NCI-H187 treated with DMSO at 0.1 percent for 48 hours (cell line): Measurements from ENCODE around the gene SCOC.
A peak's percentile ranks its signal among the peaks of the same experiment; 100 is the strongest.
"Not testable (repeated sequence)": the region's sequence is repeated elsewhere in the genome, so short reads cannot be mapped to it uniquely, and the experiment has no call there.

Experiments used
- DNase-seq: peaks from one replicate; lab custom pipeline; 2025; lab: John Stamatoyannopoulos, UW

SCOC gene

DNA sequence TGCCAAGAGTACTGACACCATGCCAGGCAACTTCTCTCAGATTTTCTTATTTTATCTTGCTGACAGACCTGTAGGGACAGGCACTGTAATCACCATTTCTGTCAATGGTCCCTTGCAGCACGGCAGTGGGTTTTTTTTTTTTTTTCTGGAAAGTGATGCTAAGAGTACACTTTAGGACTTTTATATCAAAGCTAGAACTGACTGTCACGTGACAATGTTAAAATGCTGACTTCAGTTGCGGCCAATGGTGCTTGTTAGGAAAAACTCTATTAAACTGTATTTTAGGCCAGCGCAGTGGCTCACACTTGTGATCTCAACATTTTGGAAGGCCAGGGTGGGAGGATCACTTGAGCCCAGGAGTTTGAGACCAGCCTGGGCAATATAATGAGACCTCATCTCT, 12.3 kb upstream of the SCOC start:
- DNase-seq: no peak

DNA sequence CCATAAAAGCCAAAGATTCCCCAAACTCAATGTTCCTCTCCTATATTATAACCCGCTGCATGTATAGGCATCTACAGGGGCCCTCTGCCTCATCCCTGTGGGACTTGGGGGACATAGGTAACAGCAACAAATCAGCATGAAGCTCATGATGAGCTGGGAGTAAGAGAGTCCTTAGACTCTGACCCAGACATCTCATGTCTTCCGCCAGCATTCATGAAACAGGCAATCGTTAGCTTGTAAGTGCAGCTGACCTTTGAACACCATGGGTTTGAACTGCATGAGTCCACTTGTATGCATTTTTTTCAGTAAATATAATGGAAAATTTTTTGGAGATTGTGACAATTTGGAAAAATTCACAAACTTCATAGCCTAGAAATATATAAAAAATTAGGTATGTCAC, 10.4 kb upstream of the SCOC start:
- DNase-seq: no peak

DNA sequence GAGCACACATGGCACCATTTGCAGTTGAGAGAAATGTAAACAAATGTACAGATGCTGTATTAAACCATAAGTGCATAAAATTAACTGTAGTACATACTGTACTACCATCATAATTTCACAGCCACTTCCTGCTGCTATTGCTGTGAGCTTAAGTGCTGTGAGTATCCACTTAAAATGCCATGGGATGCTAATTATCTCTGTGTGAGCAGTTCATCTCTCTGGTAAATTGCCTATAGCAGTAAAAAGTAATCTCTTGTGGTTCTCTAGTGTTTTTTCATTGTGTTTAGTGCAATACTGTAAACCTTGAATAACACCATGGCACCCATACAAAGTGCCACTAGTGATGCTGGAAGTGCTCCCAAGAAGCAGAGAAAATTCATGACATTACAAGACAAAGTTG, 9.9 kb upstream of the SCOC start:
- peak; percentile 83 for DNase-seq

DNA sequence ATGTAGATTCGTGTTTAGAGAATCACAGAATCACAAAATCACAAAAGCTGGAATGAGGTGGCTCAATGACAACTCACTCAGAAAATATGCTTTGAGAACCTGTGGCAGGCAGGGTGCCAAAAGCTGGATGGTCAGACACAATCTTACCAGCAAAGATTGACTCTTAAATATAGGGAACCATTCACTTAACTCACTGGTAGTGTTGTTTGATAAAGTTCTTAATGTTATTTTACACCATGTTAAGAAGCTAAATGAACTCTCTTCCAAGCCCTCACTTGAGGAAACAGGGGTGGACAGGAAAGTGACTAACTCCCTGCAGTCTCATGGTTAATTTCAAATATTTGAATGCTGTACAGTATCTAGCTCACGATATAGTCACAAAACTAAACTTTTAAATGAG, 5.7 kb upstream of the SCOC start:
- no peak for DNase-seq

DNA sequence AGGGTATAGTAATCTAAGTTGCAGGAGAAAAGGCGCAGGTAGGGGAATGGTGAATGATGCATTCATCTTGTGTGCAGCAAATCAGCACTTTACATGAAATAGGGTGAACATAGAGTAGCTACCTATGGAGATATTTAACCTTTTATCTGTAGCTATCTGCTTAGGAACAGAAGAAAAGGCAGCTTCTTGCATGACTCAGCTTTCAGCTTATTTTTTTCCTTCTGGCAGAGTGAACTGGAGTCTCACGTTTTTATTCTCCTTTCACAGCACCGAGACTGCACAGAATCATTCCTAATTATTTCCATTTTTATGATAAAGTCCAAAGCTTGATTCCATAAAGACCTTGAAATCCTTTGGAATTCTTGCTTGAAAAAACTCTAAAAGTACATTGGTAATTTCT, 4.8 kb upstream of the SCOC start:
- no peak for DNase-seq

DNA sequence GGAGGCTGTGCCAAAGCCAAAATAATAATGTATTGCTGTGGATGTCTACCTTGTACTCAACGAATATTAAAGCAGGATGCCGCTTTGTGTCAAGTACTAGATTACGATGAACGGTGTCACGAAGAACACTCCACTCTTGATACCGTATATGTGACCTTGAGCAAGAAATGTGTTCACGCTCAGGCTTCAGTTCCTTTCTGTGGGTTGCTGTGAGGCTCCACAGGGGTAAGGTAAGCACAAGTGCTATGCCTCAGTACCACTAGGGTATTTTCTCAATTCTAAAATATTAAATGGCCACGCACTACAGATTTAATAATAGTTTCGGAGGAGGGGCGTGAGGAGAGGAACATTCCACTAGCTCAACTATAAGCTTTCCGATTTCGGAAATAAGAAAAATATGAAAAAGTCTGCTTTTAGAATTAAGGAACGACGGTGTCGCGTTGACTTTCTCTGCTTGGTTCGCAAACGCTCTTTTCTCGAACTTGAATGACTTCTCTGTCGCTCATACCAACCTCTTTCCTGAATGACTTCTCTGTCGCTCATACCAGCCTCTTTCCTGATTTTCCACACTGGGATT, 607 bp upstream of the SCOC start:
- no peak for DNase-seq

DNA sequence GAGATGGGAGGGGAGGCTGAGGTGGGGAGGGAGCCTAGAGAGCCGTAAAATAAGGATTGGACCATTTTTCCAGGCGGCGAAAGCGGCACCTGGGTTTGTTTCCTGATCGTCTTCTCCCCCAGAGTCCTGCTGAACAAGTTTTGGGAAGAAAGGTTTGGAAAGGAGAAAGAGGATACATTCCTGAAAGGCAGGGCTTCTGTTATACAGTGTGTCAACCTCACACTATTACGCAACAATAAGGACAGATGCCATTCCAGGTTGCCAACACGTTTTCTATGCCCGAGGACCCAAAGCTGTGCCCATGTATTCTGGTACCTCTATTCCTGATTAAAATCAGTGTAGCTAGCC, 658 bp downstream of the SCOC start:
- DNase-seq: no peak

DNA sequence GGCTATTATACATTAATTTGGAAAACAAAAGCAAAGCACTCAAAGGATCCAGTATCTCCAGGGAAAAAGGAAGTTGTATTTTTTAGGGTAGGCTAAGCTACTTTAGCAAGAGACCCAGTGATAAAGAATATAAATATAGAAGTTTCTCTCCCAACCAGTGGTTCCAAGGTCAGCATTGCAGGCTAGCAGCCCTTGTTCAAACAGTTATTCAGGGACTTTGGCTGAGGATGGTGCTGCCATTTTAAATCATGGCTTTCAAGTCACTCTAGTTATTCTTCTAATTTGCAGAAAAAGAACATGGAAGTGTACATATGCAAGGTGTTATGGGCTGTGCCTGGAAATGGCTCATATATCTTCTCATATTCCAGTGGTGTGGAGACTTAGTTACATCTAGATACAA, 9.3 kb downstream of the SCOC start:
- no peak for DNase-seq

DNA sequence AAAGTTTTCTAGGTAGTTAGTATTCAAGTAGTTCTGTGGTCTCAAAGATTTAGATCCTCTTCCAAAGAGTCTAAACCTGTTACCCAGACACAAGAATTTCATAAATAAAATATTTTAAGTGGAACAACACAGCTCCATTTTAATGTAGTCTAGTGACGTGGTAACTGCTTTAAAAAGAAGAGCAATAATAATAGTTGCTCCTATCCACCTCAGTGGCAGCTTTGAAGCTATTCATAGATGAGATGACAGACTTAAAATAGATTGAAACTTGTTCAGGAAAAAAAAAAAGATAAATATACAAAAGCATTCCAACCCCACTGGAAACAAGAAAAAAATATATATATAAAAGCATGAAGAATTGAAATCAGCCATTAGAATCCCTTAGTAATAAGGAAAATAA, 14.6 kb downstream of the SCOC start:
- no peak for DNase-seq

DNA sequence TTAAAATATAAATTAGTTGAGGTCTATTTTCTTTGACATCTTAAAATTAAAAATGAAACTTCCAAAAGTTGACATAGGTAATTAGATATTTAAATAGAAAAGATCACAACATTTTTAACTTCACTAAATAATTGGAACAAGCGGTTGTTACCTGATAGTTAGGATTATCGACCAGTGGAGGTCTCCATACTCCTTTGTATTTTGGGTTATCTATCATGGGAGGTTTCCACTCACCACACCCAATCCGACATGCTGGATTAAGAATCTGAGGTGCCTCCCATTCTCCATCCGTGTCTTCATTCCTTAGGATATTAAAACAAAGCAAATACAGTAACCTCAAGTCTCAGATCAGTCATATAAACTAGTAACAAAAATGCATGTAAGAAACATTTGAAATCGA, 22.2 kb downstream of the SCOC start:
- no peak for DNase-seq

DNA sequence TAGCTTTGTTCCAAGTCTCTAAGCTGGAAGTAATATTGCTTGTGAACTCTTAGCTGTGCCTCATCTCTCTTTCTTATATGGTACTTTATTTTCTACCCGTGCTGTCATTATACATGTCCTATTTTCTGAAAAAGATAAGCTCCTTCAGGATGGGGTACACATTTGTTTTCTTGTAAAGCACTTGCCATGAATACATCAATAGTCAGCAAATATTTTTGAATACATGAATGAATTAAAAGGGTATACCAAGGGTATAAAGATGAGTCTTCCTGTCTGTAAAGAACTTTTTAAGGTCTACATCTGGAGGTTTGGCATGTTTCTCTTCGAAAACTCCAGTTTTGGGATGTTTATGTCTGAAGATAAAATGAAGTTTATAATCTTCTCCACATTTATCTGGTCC, 26.7 kb downstream of the SCOC start:
- DNase-seq: no peak

DNA sequence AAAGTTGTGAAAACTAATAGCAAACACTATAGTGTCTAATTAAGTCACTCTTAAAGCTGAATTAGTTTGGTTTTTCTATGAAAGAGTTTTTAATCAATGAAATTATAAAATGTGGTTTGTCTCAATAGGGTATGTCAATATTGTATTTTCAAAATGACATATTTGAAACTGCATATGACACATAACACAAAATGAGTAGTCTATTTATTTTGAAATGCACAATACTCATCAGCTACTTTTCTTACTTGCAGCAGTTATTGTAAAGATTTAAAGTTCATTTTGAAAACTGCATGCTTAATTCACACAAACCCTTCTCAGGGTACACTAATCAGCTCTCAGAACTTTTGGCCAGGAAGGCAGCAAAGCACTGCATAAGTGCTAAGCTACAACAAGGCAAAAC, 32.8 kb downstream of the SCOC start:
- DNase-seq: no peak

DNA sequence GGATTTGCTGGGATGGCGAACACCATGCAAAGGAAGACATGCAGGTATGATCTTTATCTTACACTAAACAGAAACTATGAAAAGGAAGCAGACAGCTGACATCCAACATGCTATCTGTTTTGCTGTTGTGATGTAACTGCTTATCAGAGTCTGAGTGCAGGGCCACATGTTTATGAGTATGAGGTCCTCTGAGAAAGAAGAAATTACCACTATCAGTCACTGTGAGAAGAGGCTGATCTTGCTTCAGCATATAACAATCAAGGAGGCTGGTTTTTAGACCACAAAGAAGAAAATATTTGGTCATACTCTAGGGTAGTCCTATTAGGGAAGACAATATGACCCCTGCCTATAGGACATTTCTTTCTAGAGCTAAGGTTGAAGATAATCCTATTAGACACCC, 35.5 kb downstream of the SCOC start:
- DNase-seq: no peak

DNA sequence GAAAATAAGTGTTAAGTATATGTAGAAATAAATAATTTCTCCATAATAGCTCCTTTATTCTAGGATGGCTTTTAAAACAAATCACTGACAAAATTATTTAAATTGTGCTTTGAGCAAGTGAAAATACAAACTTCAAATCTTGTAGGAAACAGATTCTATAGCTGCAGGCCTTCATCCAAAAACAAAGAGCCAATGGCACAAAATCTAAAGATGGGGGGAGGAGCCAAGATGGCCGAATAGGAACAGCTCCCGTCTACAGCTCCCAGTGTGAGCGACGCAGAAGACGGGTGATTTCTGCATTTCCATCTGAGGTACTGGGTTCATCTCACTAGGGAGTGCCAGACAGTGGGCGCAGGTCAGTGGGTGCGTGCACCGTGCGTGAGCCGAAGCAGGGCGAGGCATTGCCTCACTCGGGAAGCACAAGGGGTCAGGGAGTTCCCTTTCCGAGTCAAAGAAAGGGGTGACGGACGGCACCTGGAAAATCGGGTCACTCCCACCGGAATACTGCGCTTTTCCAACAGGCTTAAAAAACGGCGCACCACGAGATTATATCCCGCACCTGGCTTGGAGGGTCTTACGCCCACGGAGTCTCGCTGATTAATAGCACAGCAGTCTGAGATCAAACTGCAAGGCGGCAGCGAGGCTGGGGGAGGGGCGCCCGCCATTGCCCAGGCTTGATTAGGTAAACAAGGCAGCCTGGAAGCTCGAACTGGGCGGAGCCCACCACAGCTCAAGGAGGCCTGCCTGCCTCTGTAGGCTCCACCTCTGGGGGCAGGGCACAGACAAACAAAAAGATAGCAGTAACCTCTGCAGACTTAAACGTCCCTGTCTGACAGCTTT, 39.9 kb downstream of the SCOC start:
- DNase-seq: not testable (repeated sequence)

DNA sequence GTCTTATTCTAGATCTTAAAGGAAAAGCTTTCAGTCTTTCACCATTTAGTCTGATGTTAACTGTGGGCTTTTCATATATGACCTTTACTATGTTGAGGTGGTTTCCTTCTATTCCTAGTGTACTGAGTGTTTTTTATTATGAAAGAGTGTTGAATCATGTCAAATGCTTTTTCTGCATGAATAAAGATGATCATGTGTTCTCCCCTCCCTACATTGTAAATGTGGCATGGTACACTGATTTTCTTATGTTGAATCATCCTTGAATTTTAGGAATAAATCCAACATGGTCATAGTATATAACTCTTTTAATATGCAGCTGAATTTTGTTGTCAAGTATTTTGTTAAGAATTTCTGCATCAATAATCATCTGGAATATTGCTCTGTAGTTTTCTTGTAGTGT, 49.7 kb downstream of the SCOC start:
- no peak for DNase-seq

DNA sequence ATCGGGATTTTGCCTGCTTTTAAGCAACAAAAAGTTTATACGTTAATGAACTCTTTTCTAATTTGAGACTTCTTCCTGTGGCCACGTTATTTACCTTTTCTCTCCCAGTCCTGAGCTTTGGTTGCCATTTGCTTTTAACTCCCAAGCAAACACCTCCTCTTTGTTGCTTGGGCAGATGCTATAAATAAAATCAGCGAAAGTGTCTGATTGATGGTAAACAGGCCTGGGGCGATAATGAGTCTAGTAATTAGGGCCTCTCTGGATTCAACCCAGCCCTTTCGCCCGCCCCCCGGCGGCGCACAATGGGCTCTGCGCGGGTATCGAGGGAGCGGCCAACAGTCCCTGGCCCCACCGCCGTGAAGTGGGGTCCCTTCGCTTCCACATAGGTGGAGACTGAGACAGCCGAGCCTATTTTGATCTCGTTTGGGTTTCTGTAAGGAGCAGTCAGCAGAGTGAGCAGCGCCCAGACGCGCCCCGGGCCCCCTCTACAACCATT, 53.2 kb downstream of the SCOC start:
- DNase-seq: no peak

DNA sequence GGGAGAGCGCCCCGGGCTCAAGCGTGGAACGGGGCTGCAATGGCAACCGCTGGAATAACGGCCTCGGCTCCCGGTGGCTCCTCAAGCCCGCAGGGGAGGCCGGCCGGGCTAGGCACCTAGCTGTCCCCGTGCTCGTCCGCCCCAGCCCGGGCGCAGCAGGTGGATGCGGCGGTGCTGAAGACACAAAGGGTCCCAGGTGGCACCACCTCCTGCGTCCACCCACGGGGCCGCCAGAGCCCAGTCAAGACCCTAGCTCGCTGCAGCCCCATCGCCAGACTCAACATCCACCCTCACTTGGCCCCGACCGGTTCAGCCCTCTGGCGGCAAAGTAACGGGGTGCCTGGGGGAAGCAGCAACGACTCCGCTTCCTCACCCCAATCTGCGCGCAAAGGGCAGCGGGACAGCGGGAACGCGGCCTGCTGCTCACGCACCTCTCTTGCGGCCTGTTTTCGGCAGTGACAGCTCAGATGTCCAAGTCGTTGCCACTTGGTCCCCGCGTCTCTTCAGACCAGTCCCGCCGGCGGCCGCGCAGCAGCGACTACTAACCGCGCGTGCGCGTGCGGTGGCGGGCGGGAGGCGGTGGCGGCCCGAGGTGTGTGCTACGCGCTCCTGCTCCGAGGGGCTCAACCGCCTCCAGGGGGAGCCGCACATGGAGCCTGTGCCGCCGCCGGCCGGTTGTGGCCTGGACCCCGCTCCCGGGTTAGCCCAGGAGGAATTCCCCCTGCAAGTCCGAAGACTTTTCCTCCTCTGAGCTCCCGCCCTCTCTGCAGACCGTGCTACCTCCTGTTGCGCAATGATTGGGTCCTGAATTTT, 53.9 kb downstream of the SCOC start, which contains the start of gene CLGN:
Gene CLGN, minus strand, starts transcription at position 543 of the 813 bp plus-strand sequence. CDS start 14,570 bp downstream, outside the sequence.
- DNase-seq: no peak

DNA sequence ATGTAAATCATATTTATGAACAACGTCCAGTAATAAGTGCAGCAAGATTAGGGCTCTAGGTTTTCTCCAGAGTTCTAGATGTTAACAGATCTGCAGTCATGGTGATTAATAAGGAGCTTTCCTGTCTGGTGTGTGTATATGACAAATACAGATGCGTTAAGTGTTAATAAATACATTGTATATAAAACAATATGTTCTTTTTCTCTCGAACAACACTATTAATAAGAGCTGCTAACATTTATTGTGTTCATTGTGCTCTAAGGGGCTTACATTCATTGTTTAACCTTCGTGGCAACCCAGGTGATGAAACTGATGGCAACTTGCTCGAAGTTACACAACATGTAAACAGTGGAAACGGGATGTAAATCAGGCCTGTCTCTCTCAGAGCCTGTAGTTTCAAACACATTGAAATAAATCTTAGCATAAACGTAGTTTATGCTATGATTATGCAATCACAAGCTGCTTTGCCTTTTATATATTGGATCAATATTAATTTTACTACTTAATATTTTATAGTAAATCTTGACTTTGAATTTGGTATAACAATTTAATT, 54.5 kb downstream of the SCOC start:
- DNase-seq: no peak
